Ectodermal cell (in vitro differentiated cells): Measurements from ENCODE around the gene IGF1R.

Experiments
- H3K27ac ChIP-seq: 2 replicates; pipeline ENCODE4 v1.7.0; 2013; ENCODE audit warnings: mild to moderate bottlenecking, low read depth, low read length; ENCODE audit not compliant: insufficient read depth, poor library complexity, severe bottlenecking
- H3K27me3 ChIP-seq: 2 replicates; pipeline ENCODE4 v1.7.0; 2013; ENCODE audit warnings: mild to moderate bottlenecking, low read length; ENCODE audit not compliant: insufficient read depth, control insufficient read depth, poor library complexity, severe bottlenecking
- H3K36me3 ChIP-seq: one replicate; pipeline ENCODE4 v1.7.0; 2013; ENCODE audit warnings: low read length; ENCODE audit not compliant: control insufficient read depth, insufficient read depth
- H3K4me1 ChIP-seq: one replicate; pipeline ENCODE4 v1.7.0; 2013; ENCODE audit warnings: low read length; ENCODE audit not compliant: control insufficient read depth, insufficient read depth
- H3K4me3 ChIP-seq: 2 replicates; pipeline ENCODE4 v1.7.0; 2013; ENCODE audit warnings: low read depth, low read length, control low read depth; ENCODE audit not compliant: insufficient read depth
- H3K9me3 ChIP-seq: 2 replicates; pipeline ENCODE4 v1.7.0; 2013; ENCODE audit warnings: mild to moderate bottlenecking, low read length, moderate library complexity; ENCODE audit not compliant: control insufficient read depth
- WGBS, 2 experiments: methylation state at CpG; one replicate each; pipeline ENCODE4 v1.1.7; 2013; ENCODE audit warnings: missing lambda C conversion rate in 2 of 2; 5-methylcytosine and 5-hydroxymethylcytosine counted together

IGF1R gene

DNA sequence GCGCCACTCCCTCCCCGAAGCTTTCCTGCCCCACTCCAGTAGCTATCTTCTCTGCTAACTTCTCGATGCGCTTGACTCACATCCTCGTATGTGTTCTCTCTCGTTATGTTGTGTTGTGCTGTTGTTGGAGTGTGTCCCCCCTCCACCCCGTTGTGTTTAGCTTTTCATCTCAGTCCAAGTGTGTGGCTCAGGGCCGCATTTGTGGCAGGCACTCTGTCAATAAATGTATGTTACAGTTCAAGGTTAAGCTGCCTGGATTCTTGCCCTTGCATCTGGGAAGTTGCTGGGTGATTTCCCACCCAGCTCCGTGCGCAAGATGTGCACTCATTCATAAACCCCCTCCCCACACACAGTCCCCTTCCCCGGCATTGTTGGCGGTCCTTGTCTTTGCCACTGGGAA, 287.4 kb downstream of the IGF1R start:
- no peaks in the 10 kb centered on the region for H3K4me1 ChIP-seq
- H3K36me3 ChIP-seq, result peaks cover 13% of the 10 kb centered on the region
- no peak overlapping the region for H3K4me3 ChIP-seq
- no peaks in the 10 kb centered on the region for H3K9me3 ChIP-seq
- WGBS, 2 experiments, result 80 to 81% methylated on average over 12 of the region's 12 CpGs
- H3K27ac ChIP-seq, result no peak overlapping the region
- no peaks in the 10 kb centered on the region for H3K27me3 ChIP-seq

DNA sequence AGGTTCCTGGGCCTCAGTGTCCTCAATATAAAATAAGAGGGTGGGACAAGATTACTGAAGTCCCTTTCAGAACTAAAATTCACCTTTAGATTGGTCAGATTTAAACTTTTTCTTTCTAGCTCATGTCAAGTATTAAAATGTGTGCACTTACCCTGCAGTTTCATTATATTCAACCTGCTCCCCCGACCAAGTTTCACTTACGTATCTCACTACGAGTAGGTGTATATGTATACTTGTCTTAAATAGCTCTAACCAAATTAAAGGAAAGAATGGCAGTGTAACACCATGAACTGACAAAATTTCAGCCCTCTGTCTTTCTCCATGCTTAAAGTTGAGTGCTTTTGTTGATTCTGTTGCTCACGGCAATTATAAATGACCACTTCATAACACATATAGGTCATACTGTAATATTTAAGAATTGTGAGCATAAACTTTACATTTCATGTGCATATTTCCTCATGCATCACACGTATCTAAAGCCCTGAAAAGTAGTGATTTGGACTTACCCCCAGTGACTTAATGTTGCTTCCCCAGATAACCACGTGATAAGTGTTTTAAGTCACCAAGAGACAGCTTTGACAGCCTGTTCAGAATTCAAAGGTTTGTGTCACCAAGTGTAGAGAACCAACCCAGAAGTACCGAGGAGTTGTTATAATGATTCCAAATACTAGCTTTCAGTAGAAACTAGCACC, 289.2 kb downstream of the IGF1R start:
- Histone ChIP-seq H3K9me3 (no peaks in the 10 kb centered on the region), H3K27ac (no peak overlapping the region), H3K4me3 (no peak overlapping the region), H3K36me3 (peaks cover 16% of the 10 kb centered on the region), H3K27me3 (no peaks in the 10 kb centered on the region), H3K4me1 (no peaks in the 10 kb centered on the region)
- WGBS, 2 experiments, result 95 to 97% methylated on average over 5 to 6 of the region's 7 CpGs

DNA sequence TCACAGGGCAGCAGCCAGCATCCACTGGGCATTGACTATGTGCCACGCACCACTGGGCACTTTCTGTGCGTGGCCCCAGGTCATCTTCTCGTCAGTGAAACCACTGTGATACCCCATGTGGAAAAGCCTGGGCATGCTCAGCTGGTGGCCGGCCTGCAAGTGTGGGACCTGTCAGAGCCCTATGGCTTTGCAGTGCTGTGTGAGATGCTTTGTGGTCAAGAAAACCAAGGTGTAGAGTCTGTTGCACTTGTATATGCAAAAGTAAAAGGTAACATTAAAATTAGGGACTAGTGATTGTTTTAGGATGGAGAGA, 289.7 kb downstream of the IGF1R start:
- no peaks in the 10 kb centered on the region for H3K27me3 ChIP-seq
- H3K4me3 ChIP-seq, result no peak overlapping the region
- no peak overlapping the region for H3K27ac ChIP-seq
- H3K36me3 ChIP-seq, result peaks cover 21% of the 10 kb centered on the region
- H3K9me3 ChIP-seq, result no peaks in the 10 kb centered on the region
- 94% methylated on average over 4 of the region's 4 CpGs for WGBS, 2 experiments
- no peaks in the 10 kb centered on the region for H3K4me1 ChIP-seq

DNA sequence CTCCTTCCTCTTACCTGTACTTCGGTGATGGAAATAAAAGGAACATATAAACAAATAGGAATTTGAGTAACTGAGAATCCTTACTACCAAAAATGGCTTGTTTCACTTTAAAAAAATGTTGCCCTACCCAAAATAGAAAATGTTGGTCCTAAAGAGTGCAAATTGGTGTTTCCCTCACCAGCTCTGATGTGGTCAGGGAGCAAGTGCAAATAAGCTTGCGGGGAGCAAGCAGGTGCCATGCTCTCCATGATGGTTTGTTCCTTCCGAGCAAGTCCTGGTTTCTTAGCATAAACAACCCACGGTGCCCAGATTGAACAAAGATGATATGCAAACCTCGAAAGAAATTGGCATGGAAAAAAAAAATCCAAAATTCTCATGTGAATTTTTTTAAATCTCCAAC, 290.5 kb downstream of the IGF1R start:
- no peak overlapping the region for H3K4me3 ChIP-seq
- no peaks in the 10 kb centered on the region for H3K9me3 ChIP-seq
- no peaks in the 10 kb centered on the region for H3K27me3 ChIP-seq
- H3K36me3 ChIP-seq, result peaks cover 21% of the 10 kb centered on the region
- WGBS, 2 experiments, result 93 to 95% methylated on average over 4 to 5 of the region's 5 CpGs
- H3K4me1 ChIP-seq, result no peaks in the 10 kb centered on the region
- no peak overlapping the region for H3K27ac ChIP-seq

- 96% methylated on average over 13 of the region's 13 CpGs for WGBS, 2 experiments
- peaks cover 21% of the 10 kb centered on the region for H3K36me3 ChIP-seq
These were observed 291.2 kb downstream of the IGF1R start for GRCh38 chr15:98939311-98940080.

DNA sequence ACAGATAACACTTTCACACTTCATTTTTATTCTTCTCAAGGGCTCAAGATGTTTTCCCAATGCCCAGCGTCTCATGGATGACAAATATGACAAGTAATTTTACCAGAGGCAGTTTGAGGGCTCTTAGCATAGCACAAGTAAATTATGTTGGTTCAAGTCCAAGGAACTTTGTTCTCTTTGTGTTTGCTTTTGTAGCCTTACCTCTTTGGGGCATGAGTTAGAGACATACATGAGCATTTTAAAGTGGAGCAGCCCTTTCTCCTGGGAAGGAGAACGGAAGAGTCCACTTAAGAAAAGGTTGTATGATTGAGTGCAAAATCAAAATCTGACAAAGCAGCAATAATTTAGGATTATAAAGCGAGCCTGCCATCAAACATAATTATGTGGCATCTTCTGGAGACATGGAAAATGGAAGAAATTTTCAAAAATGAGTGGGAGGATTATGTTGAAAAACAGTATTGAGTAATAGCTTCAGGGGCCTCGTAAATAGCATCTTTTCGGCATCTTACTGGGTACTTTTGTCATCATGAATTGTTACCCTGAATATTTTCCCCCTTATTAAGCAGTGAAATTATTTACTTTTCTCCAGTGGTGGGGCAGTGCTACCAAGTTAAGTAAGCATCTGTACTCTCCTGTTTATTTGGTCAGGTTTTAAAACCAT, 293.4 kb downstream of the IGF1R start:
- H3K36me3 ChIP-seq, result peaks cover 21% of the 10 kb centered on the region
- H3K9me3 ChIP-seq, result no peaks in the 10 kb centered on the region
- no peaks in the 10 kb centered on the region for H3K4me1 ChIP-seq
- no peaks in the 10 kb centered on the region for H3K27me3 ChIP-seq
- WGBS, 2 experiments, result 91 to 97% methylated on average over 5 of the region's 5 CpGs
- H3K27ac ChIP-seq, result no peak overlapping the region
- H3K4me3 ChIP-seq, result no peak overlapping the region

More at GRCh38 chr15:98939311-98940080, 291.2 kb downstream of the IGF1R start:
- Histone ChIP-seq H3K27me3 (no peaks in the 10 kb centered on the region), H3K27ac (no peak overlapping the region), H3K9me3 (no peaks in the 10 kb centered on the region), H3K4me3 (no peak overlapping the region), H3K4me1 (no peaks in the 10 kb centered on the region)

- Histone ChIP-seq H3K27ac (no peak overlapping the region), H3K27me3 (no peaks in the 10 kb centered on the region), H3K4me1 (no peaks in the 10 kb centered on the region), H3K36me3 (peaks cover 17% of the 10 kb centered on the region), H3K4me3 (no peak overlapping the region), H3K9me3 (no peaks in the 10 kb centered on the region)
- 90 to 95% methylated on average over 7 of the region's 7 CpGs for WGBS, 2 experiments
These were observed 294.1 kb downstream of the IGF1R start for GRCh38 chr15:98942431-98942830.

DNA sequence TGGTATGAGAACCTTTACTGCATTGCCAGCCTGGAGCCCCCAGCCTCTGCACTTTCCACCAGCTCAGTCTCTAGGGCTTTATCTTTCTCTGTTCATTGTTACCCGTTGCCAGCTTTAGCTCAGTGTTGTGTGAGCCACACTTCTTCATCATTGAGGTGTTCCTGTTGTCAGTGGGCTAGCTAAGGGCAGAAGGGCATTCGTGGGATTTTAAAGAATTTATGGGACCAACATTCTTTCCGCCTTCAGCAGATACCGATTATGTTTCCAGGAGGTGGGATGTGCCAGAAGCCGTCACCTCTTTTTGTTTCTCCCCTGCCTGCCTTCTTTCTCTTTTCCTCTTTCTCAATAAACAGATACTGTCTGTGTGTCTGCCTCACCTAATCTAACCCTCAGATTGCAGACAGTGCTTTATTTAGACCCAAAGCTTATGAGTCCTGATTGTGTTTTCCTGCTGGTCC, 294.7 kb downstream of the IGF1R start:
- Histone ChIP-seq H3K9me3 (no peaks in the 10 kb centered on the region), H3K36me3 (peaks cover 13% of the 10 kb centered on the region)
- 91 to 94% methylated on average over 5 of the region's 5 CpGs for WGBS, 2 experiments

DNA sequence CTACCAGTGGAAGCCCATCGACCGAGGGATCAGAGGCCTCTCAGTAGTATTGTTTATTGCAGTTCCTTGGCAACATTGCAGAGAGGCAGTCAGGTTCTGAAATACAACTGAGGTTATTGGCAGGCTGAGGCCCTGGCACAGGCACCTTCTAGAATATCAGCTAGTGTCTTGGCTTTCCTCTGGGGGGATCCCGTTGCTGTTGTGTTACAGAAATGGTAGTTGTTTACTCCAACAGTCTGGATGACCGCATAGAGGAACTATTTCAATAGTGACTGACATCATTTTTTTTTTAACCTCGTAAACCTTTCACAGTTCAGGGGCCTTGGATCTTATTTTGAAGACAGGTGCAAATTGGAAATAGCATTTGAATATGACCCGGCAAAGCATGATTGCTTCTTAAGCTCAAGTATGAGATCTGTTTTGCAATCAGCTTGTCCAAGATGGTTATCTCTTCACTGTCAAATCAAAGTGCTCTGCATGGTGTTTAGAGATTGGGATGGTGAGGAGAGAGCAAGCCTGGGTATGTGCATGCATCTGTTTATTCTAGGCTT, 295.3 kb downstream of the IGF1R start:
- 96 to 97% methylated on average over 6 of the region's 6 CpGs for WGBS, 2 experiments
- Histone ChIP-seq H3K27ac (no peak overlapping the region), H3K27me3 (no peaks in the 10 kb centered on the region), H3K36me3 (peaks cover 13% of the 10 kb centered on the region), H3K9me3 (no peaks in the 10 kb centered on the region), H3K4me1 (no peaks in the 10 kb centered on the region), H3K4me3 (no peak overlapping the region)

More for the DNA sequence above, 294.7 kb downstream of the IGF1R start:
- Histone ChIP-seq H3K4me3 (no peak overlapping the region), H3K4me1 (no peaks in the 10 kb centered on the region), H3K27me3 (no peaks in the 10 kb centered on the region), H3K27ac (no peak overlapping the region)
